ENCODE data around the gene PTBP3.
"Not testable (repeated sequence)": the region's sequence is repeated elsewhere in the genome, so short reads cannot be mapped to it uniquely, and the experiment has no call there.

PTBP3 gene

GRCh38 chr9:112198646-112199045 lies 134.8 kb downstream of the PTBP3 start:
- no peak for TF ChIP-seq CTCF (IDR thresholded peaks at IDR 0.05; ENCODE audit: borderline replicate concordance, control extremely low read depth, extremely low read depth, insufficient read depth, missing control alignments)
- in situ Hi-C loops (cut with MboI; ENCODE audit: low sequenced_read_pairs, unreplicated experiment): no loop called here
- no peak for DNase-seq (ENCODE audit: low spot score)

- no peak for DNase-seq (ENCODE audit: low spot score)
- in situ Hi-C loops (cut with MboI; ENCODE audit: low sequenced_read_pairs, unreplicated experiment): no loop called here
- TF ChIP-seq CTCF (IDR thresholded peaks at IDR 0.05; ENCODE audit: borderline replicate concordance, control extremely low read depth, extremely low read depth, insufficient read depth, missing control alignments): no peak
These were observed 138.4 kb downstream of the PTBP3 start for GRCh38 chr9:112194969-112195431.

GRCh38 chr9:112193572-112194288 lies 139.7 kb downstream of the PTBP3 start:
- in situ Hi-C loops (cut with MboI; ENCODE audit: low sequenced_read_pairs, unreplicated experiment): no loop called here
- TF ChIP-seq CTCF (IDR thresholded peaks at IDR 0.05; ENCODE audit: borderline replicate concordance, control extremely low read depth, extremely low read depth, insufficient read depth, missing control alignments): no peak
- DNase-seq (ENCODE audit: low spot score): no peak

GRCh38 chr9:112190320-112190719 lies 143.1 kb downstream of the PTBP3 start:
- in situ Hi-C loops (cut with MboI; ENCODE audit: low sequenced_read_pairs, unreplicated experiment); DNase-seq (ENCODE audit: low spot score): not testable (repeated sequence)

GRCh38 chr9:112188884-112189283 lies 144.5 kb downstream of the PTBP3 start:
- in situ Hi-C loops (cut with MboI; ENCODE audit: low sequenced_read_pairs, unreplicated experiment): no loop called here
- no peak for TF ChIP-seq CTCF (IDR thresholded peaks at IDR 0.05; ENCODE audit: borderline replicate concordance, control extremely low read depth, extremely low read depth, insufficient read depth, missing control alignments)
- DNase-seq (ENCODE audit: low spot score): no peak

GRCh38 chr9:112187404-112187803 lies 146.0 kb downstream of the PTBP3 start:
- in situ Hi-C loops (cut with MboI; ENCODE audit: low sequenced_read_pairs, unreplicated experiment): no loop called here
- no peak for DNase-seq (ENCODE audit: low spot score)
- no peak for TF ChIP-seq CTCF (IDR thresholded peaks at IDR 0.05; ENCODE audit: borderline replicate concordance, control extremely low read depth, extremely low read depth, insufficient read depth, missing control alignments)

- no peak for DNase-seq (ENCODE audit: low spot score)
- in situ Hi-C loops (cut with MboI; ENCODE audit: low sequenced_read_pairs, unreplicated experiment): no loop called here
- no peak for TF ChIP-seq CTCF (IDR thresholded peaks at IDR 0.05; ENCODE audit: borderline replicate concordance, control extremely low read depth, extremely low read depth, insufficient read depth, missing control alignments)
These were observed 146.7 kb downstream of the PTBP3 start for GRCh38 chr9:112186695-112187094.

Measured in GM13976 (cell line).